Breast epithelium (tissue), 3 donors: ENCODE measurements around the gene MAK.

ENCODE experiments used
- POLR2A ChIP-seq: fragments of 450-650 bp; IDR thresholded peaks from one replicate; pipeline ENCODE4 v1.6.1; 2016; ENCODE audit warnings: antibody characterized with exemption, mild to moderate bottlenecking, moderate library complexity
- TF ChIP-seq, protein P1 (sequence below), 3 donors: fragments of 450-650 bp; IDR thresholded peaks; one replicate each; pipeline ENCODE4 v1.5.1; 2016 to 2017; ENCODE audit warnings: antibody characterized with exemption in 3 of 3, mild to moderate bottlenecking in 3 of 3, moderate library complexity in 3 of 3

DNA sequence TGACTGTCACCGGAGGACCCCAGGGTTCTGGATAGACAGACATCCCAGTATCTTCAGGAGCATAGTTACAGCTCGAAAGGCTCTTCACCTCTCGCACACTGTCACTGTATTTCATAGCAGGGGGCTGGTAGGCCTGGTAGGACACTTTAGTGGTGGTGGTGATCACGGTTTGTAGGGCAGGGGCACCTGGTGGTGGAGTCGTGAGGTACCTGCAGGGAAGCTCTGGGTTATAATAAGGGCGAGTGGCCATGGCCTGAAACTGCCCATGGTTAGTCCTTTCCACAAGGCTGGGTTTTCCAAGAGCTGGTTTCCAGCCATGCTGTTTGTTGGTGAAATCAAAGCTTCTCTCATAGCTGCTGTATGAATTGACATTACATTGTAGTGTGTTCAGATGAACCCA lies 35.9 kb upstream of the MAK start:
- TF ChIP-seq POLR2A, result no peak
- TF ChIP-seq, protein P1, sequence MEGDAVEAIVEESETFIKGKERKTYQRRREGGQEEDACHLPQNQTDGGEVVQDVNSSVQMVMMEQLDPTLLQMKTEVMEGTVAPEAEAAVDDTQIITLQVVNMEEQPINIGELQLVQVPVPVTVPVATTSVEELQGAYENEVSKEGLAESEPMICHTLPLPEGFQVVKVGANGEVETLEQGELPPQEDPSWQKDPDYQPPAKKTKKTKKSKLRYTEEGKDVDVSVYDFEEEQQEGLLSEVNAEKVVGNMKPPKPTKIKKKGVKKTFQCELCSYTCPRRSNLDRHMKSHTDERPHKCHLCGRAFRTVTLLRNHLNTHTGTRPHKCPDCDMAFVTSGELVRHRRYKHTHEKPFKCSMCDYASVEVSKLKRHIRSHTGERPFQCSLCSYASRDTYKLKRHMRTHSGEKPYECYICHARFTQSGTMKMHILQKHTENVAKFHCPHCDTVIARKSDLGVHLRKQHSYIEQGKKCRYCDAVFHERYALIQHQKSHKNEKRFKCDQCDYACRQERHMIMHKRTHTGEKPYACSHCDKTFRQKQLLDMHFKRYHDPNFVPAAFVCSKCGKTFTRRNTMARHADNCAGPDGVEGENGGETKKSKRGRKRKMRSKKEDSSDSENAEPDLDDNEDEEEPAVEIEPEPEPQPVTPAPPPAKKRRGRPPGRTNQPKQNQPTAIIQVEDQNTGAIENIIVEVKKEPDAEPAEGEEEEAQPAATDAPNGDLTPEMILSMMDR (IDR thresholded peaks at IDR 0.05), result no peak
